Cardiac septum (tissue), 1 donor: ENCODE results near the gene EXOSC7. TPM values are rescaled to one million over a fixed set of nuclear protein-coding genes. Genes with fewer than 3 reads are reported as not detected.

Experiments
- DNase-seq: peaks from one replicate; pipeline ENCODE4 v3.0.0-alpha.2; 2020; ENCODE audit warnings: low spot score
- intact Hi-C: fragments of 100-400 bp; cut with DNase I; formaldehyde crosslinking; loops from one replicate; pipeline ENCODE4 v1.14.0; 2022
- total RNA-seq: library from RNA; stranded (reverse); fragmentation: NEBNext Ultra II Directional; extraction: Animal tissue kit (Norgen Biotek cat#: 25700); gene quantifications from one replicate; pipeline ENCODE4 v1.2.1, GENCODE V29; 2021
- donor health status: DM: no; HTN: no; CAD: no.

Gene EXOSC7
- total RNA-seq, 1 donor from 2014 or later = 29.6 TPM

- no peak for DNase-seq
- intact Hi-C loops = loop anchor here (5.0 kb wide), 1 partner anchor 35 kb away; the partner anchor contains the start of genes EXOSC7 and ZDHHC3
These were observed 36.5 kb downstream of the EXOSC7 start for GRCh38 chr3:45012577-45012976.

DNA sequence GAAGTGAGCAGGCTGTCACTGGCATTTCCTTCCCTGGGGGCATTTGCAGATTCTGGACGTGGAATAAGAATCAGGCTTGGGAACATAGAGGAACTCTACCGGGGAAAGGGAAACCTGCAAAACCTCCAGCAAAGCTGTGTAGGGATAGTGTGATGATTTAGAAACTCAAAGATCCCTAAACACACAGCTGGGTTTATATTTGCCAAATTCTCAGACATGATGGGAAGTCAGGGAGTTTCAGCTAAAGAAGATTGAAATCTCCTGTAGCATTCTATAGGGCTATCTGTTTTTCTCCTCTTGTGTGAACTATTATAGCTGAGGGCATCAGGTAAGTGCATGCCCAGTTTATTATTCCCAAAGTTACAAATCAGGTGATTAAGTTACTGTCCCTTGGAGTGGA lies 40.9 kb downstream of the EXOSC7 start:
- intact Hi-C loops = no loop called here
- no peak for DNase-seq

- DNase-seq = no peak
- intact Hi-C loops = no loop called here
These were observed 41.8 kb downstream of the EXOSC7 start for GRCh38 chr3:45017821-45018220.

GRCh38 chr3:45020534-45020933 lies 44.5 kb downstream of the EXOSC7 start:
- intact Hi-C loops = no loop called here
- no peak for DNase-seq

- intact Hi-C loops = no loop called here
- DNase-seq = peak; percentile 83
These were observed 45.7 kb downstream of the EXOSC7 start for GRCh38 chr3:45021524-45022297.

- intact Hi-C loops = no loop called here
- no peak for DNase-seq
These were observed 47.6 kb downstream of the EXOSC7 start for GRCh38 chr3:45023675-45024074.

- DNase-seq = no peak
- intact Hi-C loops = no loop called here
These were observed 48.7 kb downstream of the EXOSC7 start for GRCh38 chr3:45024542-45025255.

DNA sequence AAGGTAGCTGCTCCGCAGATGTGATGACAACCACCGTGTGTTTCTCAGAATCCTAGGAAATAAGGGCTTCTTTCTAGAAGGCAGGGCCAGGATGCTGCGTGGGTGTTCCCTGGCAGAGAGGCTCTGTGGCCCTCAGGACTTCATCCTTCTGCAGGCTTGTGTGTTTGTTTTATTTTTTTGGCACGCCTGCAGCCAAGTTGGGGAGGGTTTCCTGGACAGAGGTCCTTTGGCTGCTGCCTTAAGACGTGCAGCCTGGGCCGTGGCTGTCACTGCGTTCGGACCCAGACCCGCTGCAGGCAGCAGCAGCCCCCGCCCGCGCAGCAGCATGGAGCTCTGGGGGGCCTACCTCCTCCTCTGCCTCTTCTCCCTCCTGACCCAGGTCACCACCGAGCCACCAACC lies 50.0 kb downstream of the EXOSC7 start, which contains the start of gene CLEC3B:
Gene CLEC3B, plus strand, starts transcription at position 266 of the 400 bp plus-strand sequence. Its CDS starts 60 bp downstream, at position 326.
- peak; percentile 79 for DNase-seq
- intact Hi-C loops = no loop called here

GRCh38 chr3:45026957-45027356 lies 50.9 kb downstream of the EXOSC7 start:
- DNase-seq = peak; percentile 82
- intact Hi-C loops = no loop called here

GRCh38 chr3:45027441-45027840 lies 51.4 kb downstream of the EXOSC7 start:
- intact Hi-C loops = no loop called here
- DNase-seq = no peak

GRCh38 chr3:45029216-45029615 lies 53.2 kb downstream of the EXOSC7 start:
- no peak for DNase-seq
- intact Hi-C loops = no loop called here

GRCh38 chr3:45029661-45030060 lies 53.6 kb downstream of the EXOSC7 start:
- intact Hi-C loops = loop anchor here (10.0 kb wide), 1 partner anchor 625 kb away; no protein-coding TSS in a partner anchor
- no peak for DNase-seq

DNA sequence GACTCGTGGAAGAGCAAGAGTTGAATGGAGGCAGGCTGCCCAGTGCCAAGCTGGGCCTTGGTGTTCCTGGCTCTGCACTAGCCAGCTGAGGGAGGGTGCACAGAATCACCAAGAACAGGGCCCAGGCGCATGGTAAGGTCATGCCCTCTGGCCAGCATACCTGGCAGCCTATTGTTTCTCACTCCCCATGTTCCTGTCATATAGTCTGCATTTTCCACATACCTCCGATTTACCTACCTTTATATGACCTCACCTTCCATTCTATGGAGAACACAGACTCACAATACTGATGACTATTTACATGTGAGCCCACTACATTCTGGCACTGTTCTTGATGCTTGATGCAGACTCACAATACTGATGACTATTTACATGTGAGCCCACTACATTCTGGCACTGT lies 55.5 kb downstream of the EXOSC7 start:
- intact Hi-C loops = loop anchor here (10.0 kb wide), 1 partner anchor 623 kb away; no protein-coding TSS in a partner anchor
- DNase-seq = no peak

- intact Hi-C loops = loop anchor here (10.0 kb wide), 1 partner anchor 623 kb away; no protein-coding TSS in a partner anchor
- DNase-seq = no peak
These were observed 56.1 kb downstream of the EXOSC7 start for GRCh38 chr3:45032113-45032512.

DNA sequence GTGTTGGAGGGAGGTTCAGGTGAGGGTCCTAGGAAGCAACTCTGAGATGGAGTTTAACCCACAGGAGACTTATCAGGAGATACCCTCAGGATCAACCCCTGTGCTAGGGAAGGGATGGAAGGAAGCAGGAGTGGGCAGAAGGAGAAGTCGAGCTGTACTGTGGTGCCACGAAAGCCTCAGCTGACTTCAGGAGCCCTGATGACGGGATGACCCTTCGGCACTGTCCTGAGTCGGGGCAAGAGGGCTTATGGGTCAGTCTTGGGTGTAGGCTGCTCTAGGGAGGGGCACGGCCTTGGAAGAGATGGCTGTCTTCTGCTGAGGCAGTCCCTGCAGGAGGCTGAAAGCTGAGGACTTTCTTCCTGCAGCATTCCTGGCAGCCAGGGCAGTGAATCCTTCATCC lies 57.7 kb downstream of the EXOSC7 start:
- intact Hi-C loops = loop anchor here (10.0 kb wide), 1 partner anchor 621 kb away; no protein-coding TSS in a partner anchor

GRCh38 chr3:45034612-45035252 lies 58.7 kb downstream of the EXOSC7 start:
- intact Hi-C loops = loop anchor here (5.0 to 10.0 kb wide), 2 partner anchors 42 to 620 kb away; no protein-coding TSS in a partner anchor
- DNase-seq = peak; percentile 84

More for the DNA sequence above, 57.7 kb downstream of the EXOSC7 start:
- DNase-seq = no peak

- intact Hi-C loops = loop anchor here (2.0 to 10.0 kb wide), 3 partner anchors 43 to 619 kb away; no protein-coding TSS in a partner anchor
- peak; percentile 79 for DNase-seq
These were observed 59.6 kb downstream of the EXOSC7 start for GRCh38 chr3:45035441-45036301.

DNA sequence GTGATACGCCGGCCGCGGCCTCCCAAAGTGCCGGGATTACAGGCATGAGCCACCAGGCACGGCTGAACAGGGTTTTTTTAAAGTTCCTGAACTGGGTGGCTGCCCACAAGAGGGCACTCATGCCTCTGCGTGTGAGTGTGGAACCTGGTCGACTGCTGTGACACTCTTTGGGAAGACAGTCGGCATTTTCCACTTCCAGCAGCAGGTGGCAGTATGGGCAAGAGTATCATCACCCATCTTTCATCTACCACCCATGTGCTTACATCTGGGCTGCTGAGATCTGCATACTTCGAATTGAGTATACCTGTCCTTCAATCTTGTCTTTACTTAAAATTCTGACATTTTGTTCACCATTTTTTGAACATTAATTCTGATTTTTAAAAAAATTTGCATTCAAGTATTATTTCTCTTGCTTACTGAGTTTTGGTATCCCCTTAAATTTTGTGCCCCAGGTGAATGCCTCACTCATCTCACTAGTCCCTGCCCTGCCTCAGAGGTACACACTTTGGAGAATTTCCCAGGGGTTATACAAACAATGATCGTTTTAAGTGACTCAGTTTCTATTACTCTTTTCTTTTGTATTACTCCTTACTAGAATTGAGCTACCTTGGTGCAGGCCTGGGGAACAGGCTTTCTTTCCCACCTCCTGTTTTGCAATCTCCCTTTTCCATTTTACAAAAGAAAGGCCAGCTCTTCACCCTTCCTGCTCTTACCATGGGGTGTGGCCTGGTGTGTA lies 61.8 kb downstream of the EXOSC7 start:
- intact Hi-C loops = loop anchor here (2.0 to 10.0 kb wide), 3 partner anchors 46 to 617 kb away; no protein-coding TSS in a partner anchor
- DNase-seq = peak; percentile 94
